HG03457 (cell line): ENCODE results near the gene FHL5.
"Not testable (repeated sequence)": the region's sequence is repeated elsewhere in the genome, so short reads cannot be mapped to it uniquely, and the experiment has no call there.

Source experiments
- ATAC-seq: cut with Tn5 transposase; IDR thresholded peaks from one replicate; pipeline ENCODE4 v1.9.1; 2021; ENCODE audit warnings: moderate number of reproducible peaks; ENCODE audit not compliant: unreplicated experiment

FHL5 gene

GRCh38 chr6:96608074-96608473 lies 45.1 kb downstream of the FHL5 start:
- no peak for ATAC-seq

DNA sequence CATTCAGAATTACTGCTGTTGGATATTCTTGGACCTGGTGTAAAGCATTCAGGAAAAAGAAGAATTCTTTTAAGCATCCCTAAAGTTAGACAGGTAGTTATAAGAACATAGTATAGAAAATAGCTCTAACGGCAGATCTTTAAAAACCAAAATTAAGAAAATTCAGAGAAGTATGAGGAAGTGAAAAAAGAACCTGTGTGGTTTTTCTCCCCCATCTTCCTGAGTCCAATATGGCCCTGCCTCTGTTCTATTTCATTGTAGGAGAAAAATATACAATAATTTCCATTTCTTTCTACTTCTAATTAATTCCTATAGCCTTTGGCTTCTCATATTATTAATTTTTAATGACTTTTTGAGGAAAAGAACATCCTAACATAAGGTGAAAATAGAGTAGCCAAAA lies 47.1 kb downstream of the FHL5 start:
- ATAC-seq: no peak

- ATAC-seq: peak; percentile 62
Observed at GRCh38 chr6:96611342-96611991, 48.5 kb downstream of the FHL5 start.

- ATAC-seq: no peak
Observed at GRCh38 chr6:96613291-96613999, 50.5 kb downstream of the FHL5 start.

GRCh38 chr6:96620851-96621250 lies 57.9 kb downstream of the FHL5 start:
- ATAC-seq: no peak

GRCh38 chr6:96621983-96622382 lies 59.1 kb downstream of the FHL5 start:
- ATAC-seq: no peak

DNA sequence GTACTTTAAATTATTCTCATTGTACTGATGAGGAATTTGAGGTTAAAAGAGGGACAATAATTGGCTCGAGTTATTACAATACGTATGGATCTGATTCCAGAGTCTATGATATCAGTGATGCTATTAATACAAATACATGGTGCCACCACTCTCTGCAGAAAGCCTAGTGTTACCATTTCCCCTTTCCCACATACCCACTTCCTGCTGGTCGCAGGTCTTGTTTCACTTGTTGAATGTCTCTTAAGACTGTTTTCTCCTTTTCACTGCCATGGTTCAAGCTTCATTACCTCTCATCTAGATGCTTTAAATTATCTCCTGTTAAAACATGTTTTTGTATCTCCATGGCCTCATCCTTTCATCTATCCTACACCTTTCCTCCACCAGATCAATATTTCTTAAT lies 62.0 kb downstream of the FHL5 start:
- ATAC-seq: no peak

DNA sequence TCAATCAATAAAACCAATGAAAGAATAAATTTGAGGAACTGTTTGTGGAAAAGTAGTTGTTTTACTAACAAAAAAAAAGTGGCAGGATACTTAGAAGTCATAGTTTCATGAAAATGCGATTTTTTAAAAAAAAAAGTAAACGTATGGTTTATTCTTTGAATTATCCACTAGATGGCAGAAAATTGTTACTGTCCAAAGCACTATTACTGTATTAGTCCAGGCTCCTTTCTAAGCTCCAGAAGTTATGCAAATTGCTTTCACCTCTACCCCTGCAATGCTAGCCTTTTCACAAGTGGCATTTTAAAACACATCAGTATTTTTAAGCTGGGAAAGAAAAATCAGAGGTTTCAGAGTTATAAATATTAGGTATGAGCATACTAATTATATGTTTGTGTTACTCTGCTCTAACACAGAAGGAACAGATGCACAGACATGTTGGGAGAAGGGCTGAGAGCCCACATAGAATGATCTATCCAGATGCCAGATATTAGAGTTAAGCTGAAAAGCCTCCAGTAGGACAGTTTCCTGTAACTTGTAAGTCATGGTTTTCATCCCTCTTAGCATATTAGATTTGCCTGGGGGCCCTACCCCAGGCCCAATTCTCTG lies 63.9 kb downstream of the FHL5 start:
- peak; percentile 92 for ATAC-seq

GRCh38 chr6:96631248-96631647 lies 68.3 kb downstream of the FHL5 start:
- no peak for ATAC-seq

- ATAC-seq: not testable (repeated sequence)
Observed at GRCh38 chr6:96637979-96638378, 75.1 kb downstream of the FHL5 start.

DNA sequence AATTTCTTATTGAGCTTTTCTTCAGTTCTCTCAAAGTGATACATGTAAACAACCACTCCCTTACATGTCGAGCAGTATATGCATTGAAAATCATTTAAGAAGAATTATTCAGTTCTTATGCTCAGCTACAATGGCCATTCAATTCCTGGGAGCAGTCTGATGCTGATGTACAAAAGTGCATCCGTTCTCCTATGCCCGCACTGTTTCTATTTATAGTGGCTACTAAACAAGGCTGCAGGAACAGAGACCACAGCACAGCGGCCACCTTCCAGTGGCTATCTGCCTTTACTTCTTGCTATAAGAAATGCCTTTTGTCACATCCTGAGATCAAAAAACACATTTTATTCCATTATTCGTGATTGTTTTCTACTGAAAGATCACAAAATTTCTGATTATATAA lies 82.2 kb downstream of the FHL5 start:
- ATAC-seq: no peak

DNA sequence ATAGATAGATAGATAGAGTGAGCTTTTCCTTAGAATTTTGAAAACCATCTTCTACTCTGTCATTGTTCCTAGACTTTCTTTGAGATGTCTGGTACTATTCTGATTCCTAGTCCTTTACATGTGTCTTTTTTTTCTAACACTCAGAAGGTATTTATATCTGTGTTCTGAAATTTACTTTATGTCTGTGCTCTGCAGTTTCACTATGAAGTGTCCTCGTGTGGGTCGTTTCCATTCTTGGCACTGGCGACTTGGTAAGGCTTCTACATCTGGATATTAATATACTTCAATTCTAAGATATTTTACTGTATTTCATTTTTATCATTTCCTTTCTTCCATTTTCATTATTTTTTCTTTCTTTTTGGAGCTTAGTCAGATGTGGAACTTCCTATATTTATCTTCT lies 87.0 kb downstream of the FHL5 start:
- peak; percentile 53 for ATAC-seq

GRCh38 chr6:96651816-96652215 lies 88.9 kb downstream of the FHL5 start:
- peak; percentile 63 for ATAC-seq

DNA sequence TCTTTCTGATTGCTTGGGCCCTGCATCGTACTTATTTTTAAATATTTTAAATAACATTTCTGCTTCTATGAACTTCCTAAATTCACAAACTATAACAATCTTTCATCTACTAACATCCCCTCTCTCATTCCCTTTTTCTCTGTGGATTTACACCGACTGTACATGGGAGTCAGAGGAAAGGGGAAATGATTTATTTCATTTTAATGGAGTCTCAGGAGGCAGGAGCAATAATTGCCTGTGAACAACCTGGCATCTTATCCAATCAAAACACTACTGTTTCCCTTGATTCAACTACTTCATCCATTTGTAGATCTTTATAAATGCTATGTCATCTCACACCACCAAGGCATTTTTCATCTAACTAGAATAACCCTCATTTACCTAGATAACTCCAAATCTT lies 89.6 kb downstream of the FHL5 start:
- no peak for ATAC-seq

DNA sequence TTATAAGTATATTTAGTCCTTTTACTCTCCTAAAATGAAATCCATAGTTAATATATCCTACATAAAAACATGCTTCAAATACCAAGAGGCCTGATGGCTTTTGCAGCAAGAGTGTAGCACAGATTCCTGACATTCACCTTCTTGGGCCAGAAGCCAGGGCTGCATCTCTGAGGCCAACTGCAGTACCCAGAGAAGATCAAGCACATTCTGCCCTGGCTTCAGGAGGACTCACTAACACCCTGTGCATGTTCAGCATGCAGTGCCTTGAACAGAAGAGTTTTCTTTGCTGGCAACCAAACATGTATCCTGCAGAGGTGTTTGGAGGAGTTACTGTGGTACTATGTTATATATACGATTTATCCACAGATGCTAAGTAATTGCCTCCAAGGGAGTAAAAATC lies 90.3 kb downstream of the FHL5 start:
- ATAC-seq: no peak

DNA sequence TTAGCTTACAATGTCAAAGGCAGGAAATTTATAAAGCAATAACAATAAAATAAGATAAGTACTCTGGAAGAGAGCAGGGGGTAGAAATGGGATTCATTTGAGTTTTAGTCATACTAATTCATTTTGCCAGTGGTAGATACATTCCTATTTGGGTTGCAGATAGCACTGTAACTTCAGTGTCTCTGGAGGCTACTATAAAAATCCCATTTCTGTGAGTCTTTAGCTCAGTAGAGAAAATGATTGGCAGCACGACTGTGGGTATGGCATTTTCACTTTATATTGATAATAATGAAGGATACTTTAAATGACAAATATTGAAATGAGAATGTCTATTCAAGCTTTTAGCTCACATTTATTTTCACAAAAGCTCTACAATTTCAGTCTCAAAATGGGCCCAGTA lies 93.6 kb downstream of the FHL5 start:
- ATAC-seq: no peak

- no peak for ATAC-seq
Observed at GRCh38 chr6:96657344-96657743, 94.4 kb downstream of the FHL5 start.

GRCh38 chr6:96659084-96659845 lies 96.3 kb downstream of the FHL5 start:
- no peak for ATAC-seq
